NCI-H748 treated with DMSO at 0.1 percent for 48 hours (cell line): ENCODE data around the gene TSHZ3.

Experiments used
- DNase-seq: peaks from one replicate; lab custom pipeline; 2025; lab: John Stamatoyannopoulos, UW

The TSHZ3 gene

GRCh38 chr19:31349160-31349881, at the start of gene TSHZ3:
TSHZ3 (minus strand) TSS chr19:31349436; CDS start chr19:31349219, 217 bp downstream.
- DNase-seq, result no peak

- DNase-seq, result no peak
Observed at GRCh38 chr19:31397308-31397707, 48.1 kb upstream of the TSHZ3 start.

- DNase-seq, result no peak
Observed at GRCh38 chr19:31392464-31392863, 43.2 kb upstream of the TSHZ3 start.

- DNase-seq, result no peak
Observed at GRCh38 chr19:31391518-31391917, 42.3 kb upstream of the TSHZ3 start.

GRCh38 chr19:31390711-31391110, 41.5 kb upstream of the TSHZ3 start:
- no peak for DNase-seq

- no peak for DNase-seq
Observed at GRCh38 chr19:31389874-31390273, 40.6 kb upstream of the TSHZ3 start.

GRCh38 chr19:31387717-31388301, 38.6 kb upstream of the TSHZ3 start:
- no peak for DNase-seq

- DNase-seq, result no peak
Observed at GRCh38 chr19:31386806-31387205, 37.6 kb upstream of the TSHZ3 start.

- no peak for DNase-seq
Observed at GRCh38 chr19:31385744-31386143, 36.5 kb upstream of the TSHZ3 start.

GRCh38 chr19:31383553-31383952, 34.3 kb upstream of the TSHZ3 start:
- no peak for DNase-seq

GRCh38 chr19:31380854-31381253, 31.6 kb upstream of the TSHZ3 start:
- DNase-seq, result no peak

- no peak for DNase-seq
Observed at GRCh38 chr19:31378404-31378803, 29.2 kb upstream of the TSHZ3 start.

GRCh38 chr19:31377736-31378135, 28.5 kb upstream of the TSHZ3 start:
- DNase-seq, result no peak

- no peak for DNase-seq
Observed at GRCh38 chr19:31372246-31372781, 23.1 kb upstream of the TSHZ3 start.

- no peak for DNase-seq
Observed at GRCh38 chr19:31370216-31370615, 21.0 kb upstream of the TSHZ3 start.

GRCh38 chr19:31364963-31365362, 15.7 kb upstream of the TSHZ3 start:
- no peak for DNase-seq

GRCh38 chr19:31361728-31362127, 12.5 kb upstream of the TSHZ3 start:
- no peak for DNase-seq

- no peak for DNase-seq
Observed at GRCh38 chr19:31357315-31357673, 8.1 kb upstream of the TSHZ3 start.

GRCh38 chr19:31356587-31357314, 7.5 kb upstream of the TSHZ3 start:
- DNase-seq, result no peak

- no peak for DNase-seq
Observed at GRCh38 chr19:31355665-31356289, 6.5 kb upstream of the TSHZ3 start.

- DNase-seq, result no peak
Observed at GRCh38 chr19:31354799-31355664, 5.8 kb upstream of the TSHZ3 start.

GRCh38 chr19:31354316-31354715, 5.1 kb upstream of the TSHZ3 start:
- DNase-seq, result no peak
